Astrocyte of the cerebellum (primary cell): ENCODE data around the gene ZNF786.
"Not testable (repeated sequence)": the region's sequence is repeated elsewhere in the genome, so short reads cannot be mapped to it uniquely, and the experiment has no call there.

Experiments used
- DNase-seq: peaks from one replicate; pipeline ENCODE4 v3.0.0-alpha.2; 2011; ENCODE audit warnings: low read depth
- H3K4me3 ChIP-seq: 2 replicates; pipeline ENCODE4 v1.5.1; 2011; ENCODE audit warnings: mild to moderate bottlenecking, low read depth, low read length, moderate library complexity
- CTCF ChIP-seq: IDR thresholded peaks from 2 replicates; pipeline ENCODE4 v1.5.1; 2012; ENCODE audit warnings: low read length, low read depth, moderate library complexity, mild to moderate bottlenecking; ENCODE audit errors: missing control alignments
- in situ Hi-C: cut with HindIII; loops from 2 replicates; pipeline ENCODE4 v1.10.0; 2017; ENCODE audit warnings: low sequenced_read_pairs

ZNF786 gene

GRCh38 chr7:149102666-149103065 is 12.1 kb upstream of the ZNF786 start:
- in situ Hi-C loops: no loop called here
- TF ChIP-seq CTCF: no peak
- DNase-seq: no peak
- H3K4me3 ChIP-seq: no peak overlapping the region

DNA sequence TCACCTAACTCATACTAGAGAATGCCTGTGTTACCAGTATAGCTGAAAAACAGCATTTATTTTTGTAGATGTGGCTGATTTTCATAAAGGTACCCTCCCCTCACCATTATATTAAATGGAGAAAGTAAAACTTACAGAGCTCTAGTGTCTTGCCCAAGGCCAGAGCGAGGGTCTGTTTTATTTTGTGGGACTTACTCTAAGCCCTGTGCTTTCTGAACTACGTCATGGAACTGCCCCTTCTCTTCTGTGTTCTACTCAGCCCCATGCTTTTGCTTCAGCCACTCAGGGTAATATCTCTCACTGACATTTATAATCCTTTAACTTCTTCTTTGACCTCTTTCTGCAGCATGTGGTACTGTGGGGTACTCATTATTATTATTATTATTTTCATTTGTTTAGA is 10.3 kb upstream of the ZNF786 start:
- no peak for DNase-seq
- no peak overlapping the region for H3K4me3 ChIP-seq
- in situ Hi-C loops: no loop called here
- no peak for TF ChIP-seq CTCF

DNA sequence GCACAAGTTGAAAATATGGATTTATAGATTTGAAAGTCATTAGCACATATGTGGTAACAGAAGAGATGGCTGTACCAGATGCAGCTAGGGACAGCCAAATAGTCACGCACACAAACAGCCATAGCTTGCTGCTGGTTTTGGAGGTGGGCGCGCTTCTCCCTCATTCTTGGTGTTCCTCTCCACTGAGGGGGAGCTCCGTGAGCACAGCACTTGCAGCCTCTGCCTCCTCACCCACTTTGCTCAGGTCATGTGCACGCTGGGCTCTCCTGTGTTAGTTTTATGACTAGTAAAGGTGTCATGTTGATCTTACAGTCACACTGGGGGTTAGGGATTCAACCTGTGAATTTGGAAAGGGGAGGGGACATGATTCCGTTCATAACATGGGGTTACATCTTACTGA is 8.5 kb upstream of the ZNF786 start:
- TF ChIP-seq CTCF: no peak
- H3K4me3 ChIP-seq: no peak overlapping the region
- no peak for DNase-seq
- in situ Hi-C loops: no loop called here

DNA sequence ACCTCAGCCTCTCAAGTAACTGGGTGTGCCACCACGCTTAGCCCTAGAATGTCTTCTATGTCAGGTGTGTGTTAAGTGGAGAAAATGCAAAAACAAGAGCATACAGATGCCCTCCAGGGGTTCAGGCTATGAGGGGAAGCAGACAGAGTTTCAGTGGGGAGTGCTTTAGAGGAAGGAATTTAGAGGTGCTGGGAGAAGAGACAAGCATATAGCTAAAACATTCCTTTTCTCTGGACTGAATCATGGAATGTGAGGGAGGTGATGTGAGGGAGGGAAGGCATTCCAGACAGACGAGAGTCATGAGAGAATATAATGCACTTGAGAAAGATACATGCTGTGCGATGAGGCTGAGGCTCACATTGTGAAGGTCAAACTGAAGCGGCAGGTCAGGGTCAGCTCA is 6.6 kb upstream of the ZNF786 start:
- TF ChIP-seq CTCF: no peak
- in situ Hi-C loops: no loop called here
- DNase-seq: no peak
- no peak overlapping the region for H3K4me3 ChIP-seq

- no peak for DNase-seq
- H3K4me3 ChIP-seq: no peak overlapping the region
- TF ChIP-seq CTCF: no peak
- in situ Hi-C loops: no loop called here
These were observed 2.7 kb upstream of the ZNF786 start for GRCh38 chr7:149093228-149093627.

- in situ Hi-C loops, DNase-seq, H3K4me3 ChIP-seq: not testable (repeated sequence)
These were observed 1.7 kb upstream of the ZNF786 start for GRCh38 chr7:149092244-149092643.

DNA sequence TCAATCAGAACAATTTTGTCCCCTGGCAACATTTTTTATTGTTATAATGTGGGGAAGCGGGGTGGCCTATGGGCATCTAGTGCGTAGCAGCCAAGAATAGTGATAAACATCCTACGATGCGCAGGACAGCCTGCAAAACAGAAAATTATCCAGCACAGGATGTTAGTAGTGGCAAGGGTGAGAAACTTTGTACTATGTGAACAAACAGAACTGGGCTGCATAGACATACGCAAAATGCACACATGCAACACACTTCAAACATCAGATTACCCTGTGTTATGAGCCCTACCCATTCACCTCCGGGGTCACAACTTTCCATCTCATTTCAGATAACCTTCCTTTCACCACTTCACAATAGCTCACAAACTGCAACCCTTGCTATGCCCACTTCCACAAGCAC is 3.1 kb downstream of the ZNF786 start:
- in situ Hi-C loops: no loop called here
- DNase-seq: no peak
- H3K4me3 ChIP-seq: no peak overlapping the region
- TF ChIP-seq CTCF: no peak
